Thoracic aorta (tissue), 2 donors: Measurements from ENCODE around the gene CYTL1. TPM values are rescaled to one million over a fixed set of nuclear protein-coding genes. Genes with fewer than 3 reads are reported as not detected.

Experiments
- ATAC-seq: fragments of 150-250 bp; one replicate; pipeline ENCODE4 v1.8.0; 2017; ENCODE audit warnings: low read depth; ENCODE audit not compliant: insufficient number of reproducible peaks, low FRiP score
- DNase-seq: peaks from one replicate; pipeline ENCODE4 v3.0.0-alpha.2; 2020; ENCODE audit warnings: low spot score
- H3K27ac ChIP-seq, 2 donors: fragments of 200-600 bp; sonication (generic); 1 replicate in 1 of 2; 2 replicates in 1 of 2; pipeline ENCODE4 v1.5.1; 2016; ENCODE audit warnings: mild to moderate bottlenecking in 2 of 2, moderate library complexity in 2 of 2
- H3K27me3 ChIP-seq: fragments of 200-600 bp; sonication (generic); replicated peaks from 2 replicates; pipeline ENCODE4 v1.6.0; 2016; ENCODE audit warnings: mild to moderate bottlenecking; ENCODE audit not compliant: insufficient read depth
- H3K36me3 ChIP-seq: fragments of 200-600 bp; sonication (generic); one replicate; pipeline ENCODE4 v1.5.1; 2016
- H3K4me1 ChIP-seq, 2 donors: fragments of 200-600 bp; sonication (generic); 1 replicate in 1 of 2; 2 replicates in 1 of 2; pipeline versions ENCODE4 v1.5.1 to v1.6.0; 2016; ENCODE audit warnings: low read depth in 2 of 2, mild to moderate bottlenecking in 1 of 2; ENCODE audit not compliant: control insufficient read depth in 1 of 2
- H3K4me3 ChIP-seq: fragments of 200-600 bp; sonication (generic); 2 replicates; pipeline ENCODE4 v1.5.1; 2016; ENCODE audit warnings: mild to moderate bottlenecking
- H3K9me3 ChIP-seq: fragments of 200-600 bp; sonication (generic); 2 replicates; pipeline ENCODE4 v1.5.1; 2016
- CTCF ChIP-seq: fragments of 200-600 bp; sonication (generic); IDR thresholded peaks from one replicate; pipeline ENCODE4 v1.5.1; 2019; ENCODE audit warnings: antibody characterized with exemption
- total RNA-seq, 2 donors: library from RNA; depleted of rRNA; stranded (reverse); fragments of >200 nt; gene quantifications; one replicate each; pipeline versions ENCODE4 v1.1.0 to v1.2.3, GENCODE V29; 2016

The CYTL1 gene
- total RNA-seq, 2 donors from 2014 or later = 52.3 to 126 TPM

GRCh38 chr4:5052726-5053425 lies 33.6 kb upstream of the CYTL1 start:
- no peaks in the 10 kb centered on the region for H3K36me3 ChIP-seq
- ATAC-seq = no peak
- no peaks in the 10 kb centered on the region for H3K4me1 ChIP-seq
- no peaks in the 10 kb centered on the region for H3K9me3 ChIP-seq
- H3K27ac ChIP-seq = no peak overlapping the region
- TF ChIP-seq CTCF = no peak
- H3K4me3 ChIP-seq = peak overlapping the region; percentile 73
- DNase-seq = no peak
- H3K27me3 ChIP-seq = no peaks in the 10 kb centered on the region

GRCh38 chr4:5052204-5052702 lies 33.0 kb upstream of the CYTL1 start:
- H3K27me3 ChIP-seq = no peaks in the 10 kb centered on the region
- no peaks in the 10 kb centered on the region for H3K4me1 ChIP-seq
- no peak for DNase-seq
- no peak for ATAC-seq
- TF ChIP-seq CTCF = no peak
- no peaks in the 10 kb centered on the region for H3K9me3 ChIP-seq
- H3K27ac ChIP-seq = no peak overlapping the region
- H3K36me3 ChIP-seq = no peaks in the 10 kb centered on the region
- H3K4me3 ChIP-seq = peak overlapping the region; percentile 73

- TF ChIP-seq CTCF = no peak
- Histone ChIP-seq H3K36me3 (no peaks in the 10 kb centered on the region), H3K9me3 (no peaks in the 10 kb centered on the region), H3K27me3 (no peaks in the 10 kb centered on the region), H3K4me3 (peak within 1 kb of the TSS; percentile 73), H3K27ac (no peak within 1 kb of the TSS), H3K4me1 (no peaks in the 10 kb centered on the region)
- peak; percentile 26 for ATAC-seq
- DNase-seq = no peak
These were observed 32.3 kb upstream of the CYTL1 start, which contains the start of gene STK32B for GRCh38 chr4:5051278-5052203. Gene STK32B (plus strand): TSS chr4:5051480.

- peak; percentile 59 for ATAC-seq
- DNase-seq = no peak
- Histone ChIP-seq H3K4me3 (peak overlapping the region; percentile 73), H3K36me3 (no peaks in the 10 kb centered on the region), H3K9me3 (no peaks in the 10 kb centered on the region), H3K4me1 (no peaks in the 10 kb centered on the region), H3K27ac (no peak overlapping the region), H3K27me3 (no peaks in the 10 kb centered on the region)
- peak; percentile 50 for TF ChIP-seq CTCF
These were observed 31.4 kb upstream of the CYTL1 start for GRCh38 chr4:5050520-5051277.
